Fibroblast of lung (primary cell): ENCODE results near the gene ZNF507. TPM values are rescaled to one million over a fixed set of nuclear protein-coding genes. Genes with fewer than 3 reads are reported as not detected.

Experiments used
- DNase-seq, 2 donors: peaks; one replicate each; pipeline versions ENCODE4 v3.0.0 to v3.0.0-alpha.2; 2010; ENCODE audit warnings: low read depth in 2 of 2
- H2AFZ ChIP-seq: 2 replicates; pipeline ENCODE4 v1.5.1; 2012; ENCODE audit warnings: low read length, control low read depth, inconsistent platforms
- H3K27ac ChIP-seq: 2 replicates; pipeline ENCODE4 v1.5.1; 2011; ENCODE audit warnings: low read length, control low read depth; ENCODE audit not compliant: insufficient read depth
- H3K27me3 ChIP-seq: 2 replicates; pipeline ENCODE4 v1.5.1; 2011; ENCODE audit warnings: mild to moderate bottlenecking, low read length; ENCODE audit not compliant: control insufficient read depth, insufficient read depth
- H3K36me3 ChIP-seq: 2 replicates; pipeline ENCODE4 v1.5.1; 2011; ENCODE audit warnings: low read length; ENCODE audit not compliant: control insufficient read depth, insufficient read depth
- H3K4me1 ChIP-seq: 2 replicates; pipeline ENCODE4 v1.5.1; 2011; ENCODE audit warnings: low read length; ENCODE audit not compliant: control insufficient read depth, insufficient read depth; ENCODE audit errors: extremely low read depth
- H3K4me2 ChIP-seq: 2 replicates; pipeline ENCODE4 v1.5.1; 2011; ENCODE audit warnings: low read length, control low read depth; ENCODE audit not compliant: insufficient read depth; ENCODE audit errors: extremely low read depth
- H3K4me3 ChIP-seq, 4 experiments: fragments of 200-600 bp in 1 of 4; sonication (generic) in 1 of 4; replicated peaks in 1 of 4; 2 replicates each; pipeline ENCODE4 v1.5.1; 2011 to 2016; ENCODE audit warnings: low read length in 4 of 4, low read depth in 3 of 4, mild to moderate bottlenecking in 3 of 4, control low read depth in 2 of 4, inconsistent platforms in 1 of 4, mixed read lengths in 1 of 4; ENCODE audit not compliant: insufficient read depth in 1 of 4; ENCODE audit errors: control extremely low read depth in 1 of 4
- H3K79me2 ChIP-seq: 2 replicates; pipeline ENCODE4 v1.5.1; 2012; ENCODE audit warnings: mild to moderate bottlenecking, low read length, inconsistent platforms; ENCODE audit not compliant: control insufficient read depth, insufficient read depth
- H3K9ac ChIP-seq: 2 replicates; pipeline ENCODE4 v1.5.1; 2011; ENCODE audit warnings: mild to moderate bottlenecking, low read length, control low read depth; ENCODE audit not compliant: insufficient read depth
- H3K9me3 ChIP-seq: 2 replicates; pipeline ENCODE4 v1.5.1; 2012; ENCODE audit warnings: low read depth, low read length; ENCODE audit not compliant: control insufficient read depth, insufficient read depth
- H4K20me1 ChIP-seq: 2 replicates; pipeline ENCODE4 v1.5.1; 2011; ENCODE audit warnings: low read length; ENCODE audit not compliant: control insufficient read depth, insufficient read depth; ENCODE audit errors: extremely low read depth
- CTCF ChIP-seq, 2 donors: IDR thresholded peaks in 1 of 2; conservative IDR thresholded peaks in 1 of 2; 1 replicate in 1 of 2; 2 replicates in 1 of 2; pipeline ENCODE4 v1.5.1; 2011 to 2012; ENCODE audit warnings: low read length in 2 of 2, control low read depth in 1 of 2, inconsistent platforms in 1 of 2, low read depth in 1 of 2, mild to moderate bottlenecking in 1 of 2
- EZH2 ChIP-seq: IDR thresholded peaks from 2 replicates; pipeline ENCODE4 v1.5.1; 2012; ENCODE audit warnings: low read length, control low read depth, mild to moderate bottlenecking; ENCODE audit errors: missing control alignments
- polyA plus RNA-seq, 2 donors: library from polyadenylated mRNA; depleted of rRNA in 1 of 2; stranded (reverse) in 1 of 2; unstranded in 1 of 2; fragments of >200 nt; gene quantifications; 2 replicates each; pipeline ENCODE4 v1.2.1, GENCODE V29; 2011 to 2012; ENCODE audit warnings: missing spikeins in 1 of 2
- total RNA-seq: library from RNA; depleted of rRNA; stranded (reverse); fragments of >200 nt; gene quantifications from 2 replicates; pipeline ENCODE4 v1.2.1, GENCODE V29; 2014

ZNF507 gene
- total and polyA plus RNA-seq, 2 donors (not counting 1 experiment from before 2014, with no cell fraction given) = 12.1 to 17.8 TPM

GRCh38 chr19:32322541-32322940, 22.9 kb upstream of the ZNF507 start:
- H3K36me3 ChIP-seq = no peaks in the 10 kb centered on the region
- DNase-seq = no peak
- no peaks in the 10 kb centered on the region for H4K20me1 ChIP-seq
- TF ChIP-seq CTCF (conservative IDR thresholded peaks at IDR 0.05 in 1 of 2, IDR thresholded peaks at IDR 0.05 in 1 of 2; ENCODE audit: low read depth in 1 of 2, low read length in 2 of 2) (no peak), EZH2 (no peak)
- no peak overlapping the region for H3K9ac ChIP-seq
- no peak overlapping the region for H3K27ac ChIP-seq
- H3K4me3 ChIP-seq = no peak overlapping the region
- no peaks in the 10 kb centered on the region for H3K9me3 ChIP-seq
- H2AFZ ChIP-seq = no peak overlapping the region
- no peaks in the 10 kb centered on the region for H3K4me1 ChIP-seq
- no peaks in the 10 kb centered on the region for H3K79me2 ChIP-seq
- no peaks in the 10 kb centered on the region for H3K27me3 ChIP-seq
- no peak overlapping the region for H3K4me2 ChIP-seq

GRCh38 chr19:32324631-32325285, 20.7 kb upstream of the ZNF507 start:
- H3K27ac ChIP-seq = no peak overlapping the region
- peak in 1 of 2 donors; percentile 37 for DNase-seq
- H3K4me3 ChIP-seq = no peak overlapping the region
- no peaks in the 10 kb centered on the region for H3K27me3 ChIP-seq
- no peaks in the 10 kb centered on the region for H3K4me1 ChIP-seq
- no peaks in the 10 kb centered on the region for H3K36me3 ChIP-seq
- H3K9ac ChIP-seq = no peak overlapping the region
- no peaks in the 10 kb centered on the region for H4K20me1 ChIP-seq
- peak overlapping the region; percentile 47 for H2AFZ ChIP-seq
- no peaks in the 10 kb centered on the region for H3K79me2 ChIP-seq
- peak overlapping the region; percentile 2 for H3K4me2 ChIP-seq
- TF ChIP-seq CTCF (conservative IDR thresholded peaks at IDR 0.05 in 1 of 2, IDR thresholded peaks at IDR 0.05 in 1 of 2; ENCODE audit: low read depth in 1 of 2, low read length in 2 of 2) = peak; percentile 29
- no peak for TF ChIP-seq EZH2
- H3K9me3 ChIP-seq = no peaks in the 10 kb centered on the region

- Histone ChIP-seq H3K27ac (no peak overlapping the region), H3K4me1 (no peaks in the 10 kb centered on the region), H3K4me2 (no peak overlapping the region), H3K36me3 (no peaks in the 10 kb centered on the region), H3K4me3 (no peak overlapping the region), H2AFZ (no peak overlapping the region), H3K9me3 (no peaks in the 10 kb centered on the region), H4K20me1 (no peaks in the 10 kb centered on the region), H3K9ac (no peak overlapping the region), H3K27me3 (no peaks in the 10 kb centered on the region), H3K79me2 (no peaks in the 10 kb centered on the region)
- DNase-seq = no peak
- TF ChIP-seq EZH2 (no peak), CTCF (conservative IDR thresholded peaks at IDR 0.05 in 1 of 2, IDR thresholded peaks at IDR 0.05 in 1 of 2; ENCODE audit: low read depth in 1 of 2, low read length in 2 of 2) (no peak)
These were observed 15.1 kb upstream of the ZNF507 start for GRCh38 chr19:32330213-32330857.
